ENCODE measurements around the gene TBC1D24.
"Not testable (repeated sequence)": the region's sequence is repeated elsewhere in the genome, so short reads cannot be mapped to it uniquely, and the experiment has no call there.

DNA sequence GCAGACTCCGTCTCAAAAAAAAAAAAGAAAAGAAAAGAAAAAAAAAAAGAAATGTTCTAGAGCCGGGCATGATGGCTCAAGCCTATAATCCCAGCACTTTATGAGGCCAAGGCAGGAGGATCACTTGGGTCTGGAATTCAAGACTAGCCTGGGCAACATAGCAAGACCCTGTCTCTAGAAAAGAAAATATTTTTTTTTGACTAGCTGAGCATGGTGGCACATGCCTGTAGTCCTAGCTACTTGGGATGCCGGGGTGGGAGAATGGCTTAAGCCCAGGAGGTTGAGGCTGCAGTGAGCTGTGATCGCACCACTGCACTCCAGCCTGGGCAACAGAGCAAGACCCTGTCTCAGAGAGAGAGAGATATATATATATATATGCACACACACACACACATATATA, 39.7 kb upstream of the TBC1D24 start:
- TF ChIP-seq, protein P1, sequence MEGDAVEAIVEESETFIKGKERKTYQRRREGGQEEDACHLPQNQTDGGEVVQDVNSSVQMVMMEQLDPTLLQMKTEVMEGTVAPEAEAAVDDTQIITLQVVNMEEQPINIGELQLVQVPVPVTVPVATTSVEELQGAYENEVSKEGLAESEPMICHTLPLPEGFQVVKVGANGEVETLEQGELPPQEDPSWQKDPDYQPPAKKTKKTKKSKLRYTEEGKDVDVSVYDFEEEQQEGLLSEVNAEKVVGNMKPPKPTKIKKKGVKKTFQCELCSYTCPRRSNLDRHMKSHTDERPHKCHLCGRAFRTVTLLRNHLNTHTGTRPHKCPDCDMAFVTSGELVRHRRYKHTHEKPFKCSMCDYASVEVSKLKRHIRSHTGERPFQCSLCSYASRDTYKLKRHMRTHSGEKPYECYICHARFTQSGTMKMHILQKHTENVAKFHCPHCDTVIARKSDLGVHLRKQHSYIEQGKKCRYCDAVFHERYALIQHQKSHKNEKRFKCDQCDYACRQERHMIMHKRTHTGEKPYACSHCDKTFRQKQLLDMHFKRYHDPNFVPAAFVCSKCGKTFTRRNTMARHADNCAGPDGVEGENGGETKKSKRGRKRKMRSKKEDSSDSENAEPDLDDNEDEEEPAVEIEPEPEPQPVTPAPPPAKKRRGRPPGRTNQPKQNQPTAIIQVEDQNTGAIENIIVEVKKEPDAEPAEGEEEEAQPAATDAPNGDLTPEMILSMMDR (conservative IDR thresholded peaks at IDR 0.05; ENCODE audit: low read depth in 2 of 2), result not testable (repeated sequence)
- not testable (repeated sequence) for TF ChIP-seq EZH2 (IDR thresholded peaks at IDR 0.05; ENCODE audit: low read depth, unreplicated experiment); POLR2AphosphoS5 (IDR thresholded peaks at IDR 0.05; ENCODE audit: low read depth); EZH2phosphoT487 (IDR thresholded peaks at IDR 0.05; ENCODE audit: unreplicated experiment); CREB1 (CRISPR knock-in tag; IDR thresholded peaks at IDR 0.05; ENCODE audit: low read depth); JUNB (IDR thresholded peaks at IDR 0.05; ENCODE audit: unreplicated experiment); ZNF331 (CRISPR knock-in tag; IDR thresholded peaks at IDR 0.05; ENCODE audit: low read depth); ZNF114 (CRISPR knock-in tag; IDR thresholded peaks at IDR 0.05); STAT1 (IDR thresholded peaks at IDR 0.05; ENCODE audit: unreplicated experiment); NANOG (IDR thresholded peaks at IDR 0.05; ENCODE audit: borderline replicate concordance)
- TF ChIP-seq, protein P2, sequence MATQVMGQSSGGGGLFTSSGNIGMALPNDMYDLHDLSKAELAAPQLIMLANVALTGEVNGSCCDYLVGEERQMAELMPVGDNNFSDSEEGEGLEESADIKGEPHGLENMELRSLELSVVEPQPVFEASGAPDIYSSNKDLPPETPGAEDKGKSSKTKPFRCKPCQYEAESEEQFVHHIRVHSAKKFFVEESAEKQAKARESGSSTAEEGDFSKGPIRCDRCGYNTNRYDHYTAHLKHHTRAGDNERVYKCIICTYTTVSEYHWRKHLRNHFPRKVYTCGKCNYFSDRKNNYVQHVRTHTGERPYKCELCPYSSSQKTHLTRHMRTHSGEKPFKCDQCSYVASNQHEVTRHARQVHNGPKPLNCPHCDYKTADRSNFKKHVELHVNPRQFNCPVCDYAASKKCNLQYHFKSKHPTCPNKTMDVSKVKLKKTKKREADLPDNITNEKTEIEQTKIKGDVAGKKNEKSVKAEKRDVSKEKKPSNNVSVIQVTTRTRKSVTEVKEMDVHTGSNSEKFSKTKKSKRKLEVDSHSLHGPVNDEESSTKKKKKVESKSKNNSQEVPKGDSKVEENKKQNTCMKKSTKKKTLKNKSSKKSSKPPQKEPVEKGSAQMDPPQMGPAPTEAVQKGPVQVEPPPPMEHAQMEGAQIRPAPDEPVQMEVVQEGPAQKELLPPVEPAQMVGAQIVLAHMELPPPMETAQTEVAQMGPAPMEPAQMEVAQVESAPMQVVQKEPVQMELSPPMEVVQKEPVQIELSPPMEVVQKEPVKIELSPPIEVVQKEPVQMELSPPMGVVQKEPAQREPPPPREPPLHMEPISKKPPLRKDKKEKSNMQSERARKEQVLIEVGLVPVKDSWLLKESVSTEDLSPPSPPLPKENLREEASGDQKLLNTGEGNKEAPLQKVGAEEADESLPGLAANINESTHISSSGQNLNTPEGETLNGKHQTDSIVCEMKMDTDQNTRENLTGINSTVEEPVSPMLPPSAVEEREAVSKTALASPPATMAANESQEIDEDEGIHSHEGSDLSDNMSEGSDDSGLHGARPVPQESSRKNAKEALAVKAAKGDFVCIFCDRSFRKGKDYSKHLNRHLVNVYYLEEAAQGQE (IDR thresholded peaks at IDR 0.05; ENCODE audit: unreplicated experiment), result not testable (repeated sequence)
- TF ChIP-seq, protein P3, sequence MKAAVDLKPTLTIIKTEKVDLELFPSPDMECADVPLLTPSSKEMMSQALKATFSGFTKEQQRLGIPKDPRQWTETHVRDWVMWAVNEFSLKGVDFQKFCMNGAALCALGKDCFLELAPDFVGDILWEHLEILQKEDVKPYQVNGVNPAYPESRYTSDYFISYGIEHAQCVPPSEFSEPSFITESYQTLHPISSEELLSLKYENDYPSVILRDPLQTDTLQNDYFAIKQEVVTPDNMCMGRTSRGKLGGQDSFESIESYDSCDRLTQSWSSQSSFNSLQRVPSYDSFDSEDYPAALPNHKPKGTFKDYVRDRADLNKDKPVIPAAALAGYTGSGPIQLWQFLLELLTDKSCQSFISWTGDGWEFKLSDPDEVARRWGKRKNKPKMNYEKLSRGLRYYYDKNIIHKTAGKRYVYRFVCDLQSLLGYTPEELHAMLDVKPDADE (IDR thresholded peaks at IDR 0.05), result not testable (repeated sequence)
- TF ChIP-seq, protein P4, sequence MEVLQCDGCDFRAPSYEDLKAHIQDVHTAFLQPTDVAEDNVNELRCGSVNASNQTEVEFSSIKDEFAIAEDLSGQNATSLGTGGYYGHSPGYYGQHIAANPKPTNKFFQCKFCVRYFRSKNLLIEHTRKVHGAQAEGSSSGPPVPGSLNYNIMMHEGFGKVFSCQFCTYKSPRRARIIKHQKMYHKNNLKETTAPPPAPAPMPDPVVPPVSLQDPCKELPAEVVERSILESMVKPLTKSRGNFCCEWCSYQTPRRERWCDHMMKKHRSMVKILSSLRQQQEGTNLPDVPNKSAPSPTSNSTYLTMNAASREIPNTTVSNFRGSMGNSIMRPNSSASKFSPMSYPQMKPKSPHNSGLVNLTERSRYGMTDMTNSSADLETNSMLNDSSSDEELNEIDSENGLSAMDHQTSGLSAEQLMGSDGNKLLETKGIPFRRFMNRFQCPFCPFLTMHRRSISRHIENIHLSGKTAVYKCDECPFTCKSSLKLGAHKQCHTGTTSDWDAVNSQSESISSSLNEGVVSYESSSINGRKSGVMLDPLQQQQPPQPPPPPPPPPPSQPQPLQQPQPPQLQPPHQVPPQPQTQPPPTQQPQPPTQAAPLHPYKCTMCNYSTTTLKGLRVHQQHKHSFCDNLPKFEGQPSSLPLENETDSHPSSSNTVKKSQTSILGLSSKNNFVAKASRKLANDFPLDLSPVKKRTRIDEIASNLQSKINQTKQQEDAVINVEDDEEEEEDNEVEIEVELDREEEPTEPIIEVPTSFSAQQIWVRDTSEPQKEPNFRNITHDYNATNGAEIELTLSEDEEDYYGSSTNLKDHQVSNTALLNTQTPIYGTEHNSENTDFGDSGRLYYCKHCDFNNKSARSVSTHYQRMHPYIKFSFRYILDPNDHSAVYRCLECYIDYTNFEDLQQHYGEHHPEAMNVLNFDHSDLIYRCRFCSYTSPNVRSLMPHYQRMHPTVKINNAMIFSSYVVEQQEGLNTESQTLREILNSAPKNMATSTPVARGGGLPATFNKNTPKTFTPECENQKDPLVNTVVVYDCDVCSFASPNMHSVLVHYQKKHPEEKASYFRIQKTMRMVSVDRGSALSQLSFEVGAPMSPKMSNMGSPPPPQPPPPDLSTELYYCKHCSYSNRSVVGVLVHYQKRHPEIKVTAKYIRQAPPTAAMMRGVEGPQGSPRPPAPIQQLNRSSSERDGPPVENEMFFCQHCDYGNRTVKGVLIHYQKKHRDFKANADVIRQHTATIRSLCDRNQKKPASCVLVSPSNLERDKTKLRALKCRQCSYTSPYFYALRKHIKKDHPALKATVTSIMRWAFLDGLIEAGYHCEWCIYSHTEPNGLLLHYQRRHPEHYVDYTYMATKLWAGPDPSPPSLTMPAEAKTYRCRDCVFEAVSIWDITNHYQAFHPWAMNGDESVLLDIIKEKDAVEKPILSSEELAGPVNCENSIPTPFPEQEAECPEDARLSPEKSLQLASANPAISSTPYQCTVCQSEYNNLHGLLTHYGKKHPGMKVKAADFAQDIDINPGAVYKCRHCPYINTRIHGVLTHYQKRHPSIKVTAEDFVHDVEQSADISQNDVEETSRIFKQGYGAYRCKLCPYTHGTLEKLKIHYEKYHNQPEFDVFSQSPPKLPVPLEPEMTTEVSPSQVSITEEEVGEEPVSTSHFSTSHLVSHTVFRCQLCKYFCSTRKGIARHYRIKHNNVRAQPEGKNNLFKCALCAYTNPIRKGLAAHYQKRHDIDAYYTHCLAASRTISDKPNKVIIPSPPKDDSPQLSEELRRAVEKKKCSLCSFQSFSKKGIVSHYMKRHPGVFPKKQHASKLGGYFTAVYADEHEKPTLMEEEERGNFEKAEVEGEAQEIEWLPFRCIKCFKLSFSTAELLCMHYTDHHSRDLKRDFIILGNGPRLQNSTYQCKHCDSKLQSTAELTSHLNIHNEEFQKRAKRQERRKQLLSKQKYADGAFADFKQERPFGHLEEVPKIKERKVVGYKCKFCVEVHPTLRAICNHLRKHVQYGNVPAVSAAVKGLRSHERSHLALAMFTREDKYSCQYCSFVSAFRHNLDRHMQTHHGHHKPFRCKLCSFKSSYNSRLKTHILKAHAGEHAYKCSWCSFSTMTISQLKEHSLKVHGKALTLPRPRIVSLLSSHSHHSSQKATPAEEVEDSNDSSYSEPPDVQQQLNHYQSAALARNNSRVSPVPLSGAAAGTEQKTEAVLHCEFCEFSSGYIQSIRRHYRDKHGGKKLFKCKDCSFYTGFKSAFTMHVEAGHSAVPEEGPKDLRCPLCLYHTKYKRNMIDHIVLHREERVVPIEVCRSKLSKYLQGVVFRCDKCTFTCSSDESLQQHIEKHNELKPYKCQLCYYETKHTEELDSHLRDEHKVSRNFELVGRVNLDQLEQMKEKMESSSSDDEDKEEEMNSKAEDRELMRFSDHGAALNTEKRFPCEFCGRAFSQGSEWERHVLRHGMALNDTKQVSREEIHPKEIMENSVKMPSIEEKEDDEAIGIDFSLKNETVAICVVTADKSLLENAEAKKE (CRISPR knock-in tag; IDR thresholded peaks at IDR 0.05), result not testable (repeated sequence)
